HEK293T (cell line): ENCODE measurements around the gene MTOR.
"Not testable (repeated sequence)": the region's sequence is repeated elsewhere in the genome, so short reads cannot be mapped to it uniquely, and the experiment has no call there.

Experiments used
- CTCF ChIA-PET: fragments of 350-600 bp; formaldehyde crosslinking; extraction: SDS; loops from one replicate; lab custom pipeline; 2021; ENCODE audit warnings: antibody characterized with exemption, inconsistent platforms; lab: Yijun Ruan, JAX
- POLR2A ChIA-PET: fragments of 350-600 bp; formaldehyde crosslinking; extraction: SDS; loops from one replicate; lab custom pipeline; 2020; ENCODE audit warnings: antibody characterized with exemption, inconsistent platforms; lab: Yijun Ruan, JAX
- DNase-seq: peaks from one replicate; pipeline ENCODE4 v3.0.0; 2012; ENCODE audit warnings: mixed read lengths; ENCODE audit errors: extremely low spot score
- ARNT ChIP-seq: fragments of 450-650 bp; IDR thresholded peaks from 2 replicates; pipeline ENCODE4 v1.6.1; 2017; ENCODE audit warnings: mild to moderate bottlenecking
- BHLHE40 ChIP-seq: fragments of 450-650 bp; IDR thresholded peaks from 2 replicates; pipeline ENCODE4 v1.6.1; 2016; ENCODE audit warnings: mild to moderate bottlenecking, moderate library complexity, borderline replicate concordance
- CTBP1 ChIP-seq: fragments of 450-650 bp; IDR thresholded peaks from 2 replicates; pipeline ENCODE4 v1.6.1; 2016; ENCODE audit warnings: borderline replicate concordance
- ELF4 ChIP-seq: fragments of 450-650 bp; IDR thresholded peaks from 2 replicates; pipeline ENCODE4 v1.6.1; 2017; ENCODE audit warnings: antibody characterized with exemption
- FOXA1 ChIP-seq: fragments of 450-650 bp; IDR thresholded peaks from 2 replicates; pipeline ENCODE4 v1.6.1; 2016; ENCODE audit warnings: mild to moderate bottlenecking
- FOXK2 ChIP-seq: fragments of 450-650 bp; IDR thresholded peaks from 2 replicates; pipeline ENCODE4 v1.6.1; 2016; ENCODE audit warnings: mild to moderate bottlenecking
- FOXM1 ChIP-seq: fragments of 450-650 bp; IDR thresholded peaks from 2 replicates; pipeline ENCODE4 v1.6.1; 2017; ENCODE audit warnings: mild to moderate bottlenecking, borderline replicate concordance
- HDGF ChIP-seq: fragments of 450-650 bp; IDR thresholded peaks from 2 replicates; pipeline ENCODE4 v1.6.1; 2017; ENCODE audit warnings: antibody characterized with exemption, borderline replicate concordance
- L3MBTL2 ChIP-seq: fragments of 450-650 bp; conservative IDR thresholded peaks from 2 replicates; pipeline ENCODE4 v1.6.1; 2016; ENCODE audit warnings: mild to moderate bottlenecking
- LEF1 ChIP-seq: fragments of 450-650 bp; IDR thresholded peaks from 2 replicates; pipeline ENCODE4 v1.6.1; 2017; ENCODE audit warnings: mild to moderate bottlenecking, borderline replicate concordance
- NFRKB ChIP-seq: fragments of 450-650 bp; IDR thresholded peaks from 2 replicates; pipeline ENCODE4 v1.6.1; 2016; ENCODE audit warnings: mild to moderate bottlenecking, moderate library complexity
- SP1 ChIP-seq: fragments of 450-650 bp; IDR thresholded peaks from 2 replicates; pipeline ENCODE4 v1.6.1; 2017
- SUZ12 ChIP-seq: fragments of 450-650 bp; IDR thresholded peaks from 2 replicates; pipeline ENCODE4 v1.6.1; 2016; ENCODE audit warnings: mild to moderate bottlenecking
- TARDBP ChIP-seq: fragments of 450-650 bp; IDR thresholded peaks from 2 replicates; pipeline ENCODE4 v1.6.1; 2016
- ZNF384 ChIP-seq: fragments of 450-650 bp; IDR thresholded peaks from 2 replicates; pipeline ENCODE4 v1.6.1; 2016
- TF ChIP-seq, protein P1 (sequence below): fragments of 450-650 bp; IDR thresholded peaks from 2 replicates; pipeline ENCODE4 v1.6.1; 2016

MTOR gene

DNA sequence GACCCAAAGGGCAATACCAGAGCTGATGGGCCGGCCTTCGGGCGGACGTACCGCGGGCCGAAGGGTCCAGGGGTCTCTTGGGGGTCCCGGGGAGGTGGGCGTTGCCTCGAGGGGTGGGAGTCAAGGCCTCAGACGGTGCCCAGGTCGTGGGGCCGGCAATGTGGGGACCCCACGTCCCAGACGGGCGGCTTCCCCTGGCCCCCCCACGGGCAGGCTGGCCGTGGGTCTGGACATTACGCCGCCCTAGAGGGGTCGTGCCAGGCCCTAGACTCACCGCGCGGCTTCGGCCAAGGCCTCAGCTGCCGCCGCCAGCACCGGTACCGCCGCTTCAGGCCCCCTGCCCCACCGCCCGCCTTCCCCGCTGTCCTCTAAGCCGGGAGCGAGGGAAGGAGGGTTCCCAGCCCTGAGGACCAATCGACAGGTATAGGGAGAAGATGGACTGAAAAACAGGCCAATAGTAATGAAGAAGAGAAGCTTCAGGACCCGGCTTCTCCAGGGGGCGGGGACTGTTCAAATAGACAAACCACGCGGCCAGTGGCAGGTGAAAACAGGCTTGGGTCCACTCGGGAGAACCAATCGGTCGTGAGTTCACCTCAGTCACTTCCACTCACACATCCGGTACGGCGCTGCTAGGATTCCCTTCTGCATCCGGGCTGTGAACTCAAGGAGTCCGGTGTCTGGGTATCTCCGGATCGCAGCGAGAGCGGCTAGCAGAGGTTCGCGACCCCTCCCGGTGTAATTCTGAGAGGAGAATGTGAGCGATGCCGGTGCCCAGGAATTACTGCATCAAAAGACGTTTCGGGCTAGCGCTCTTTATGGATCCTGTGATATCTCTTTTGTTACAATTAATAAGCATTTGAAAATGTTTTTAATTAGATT is at the start of gene MTOR:
Gene MTOR, minus strand, starts transcription at position 381 of the 879 bp plus-strand sequence. CDS start 3,142 bp downstream, outside the sequence.
- POLR2A ChIA-PET = interaction anchor here (0.6 to 3.9 kb wide), 21 partner anchors 10 to 577 kb away, joined by 3 to 46 read pairs (median 3); partner anchors contain the start of genes EXOSC10 and UBIAD1
- TF ChIP-seq CTBP1 = peak; percentile 51; the same call in 1 of the 2 replicates
- TF ChIP-seq, protein P1, sequence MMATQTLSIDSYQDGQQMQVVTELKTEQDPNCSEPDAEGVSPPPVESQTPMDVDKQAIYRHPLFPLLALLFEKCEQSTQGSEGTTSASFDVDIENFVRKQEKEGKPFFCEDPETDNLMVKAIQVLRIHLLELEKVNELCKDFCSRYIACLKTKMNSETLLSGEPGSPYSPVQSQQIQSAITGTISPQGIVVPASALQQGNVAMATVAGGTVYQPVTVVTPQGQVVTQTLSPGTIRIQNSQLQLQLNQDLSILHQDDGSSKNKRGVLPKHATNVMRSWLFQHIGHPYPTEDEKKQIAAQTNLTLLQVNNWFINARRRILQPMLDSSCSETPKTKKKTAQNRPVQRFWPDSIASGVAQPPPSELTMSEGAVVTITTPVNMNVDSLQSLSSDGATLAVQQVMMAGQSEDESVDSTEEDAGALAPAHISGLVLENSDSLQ = peak; percentile 99
- TF ChIP-seq ELF4 = 0 out of 2 replicates have a peak, but pooled peaks have one; percentile 11
- no peak for TF ChIP-seq FOXA1
- CTCF ChIA-PET = no interaction called here
- peak; percentile 97 for DNase-seq

DNA sequence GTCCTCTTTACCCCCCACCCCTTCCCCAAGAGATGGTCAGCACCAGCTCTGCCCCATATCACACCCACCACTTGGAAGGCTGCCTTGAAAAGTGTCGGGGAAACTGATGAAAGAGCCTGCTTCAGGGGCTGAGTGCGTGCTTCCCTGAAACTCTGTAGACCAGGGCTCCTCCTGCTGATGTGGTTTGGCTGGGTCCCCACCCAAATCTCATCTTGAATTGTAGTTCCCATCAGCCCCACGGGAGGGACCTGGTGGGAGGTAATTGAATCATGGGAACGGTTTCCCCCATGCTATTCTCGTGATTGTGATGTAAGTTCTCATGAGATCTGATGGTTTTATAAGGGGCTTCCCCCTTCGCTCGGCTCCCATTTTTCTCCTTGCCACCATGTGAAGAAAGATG is 47.0 kb upstream of the MTOR start:
- DNase-seq = no peak
- CTCF ChIA-PET = no interaction called here
- POLR2A ChIA-PET = no interaction called here
- no peak for TF ChIP-seq BHLHE40
- no peak for TF ChIP-seq SUZ12
- no peak for TF ChIP-seq L3MBTL2
- TF ChIP-seq FOXK2 = no peak
- TF ChIP-seq LEF1 = no peak
- TF ChIP-seq FOXA1 = no peak

DNA sequence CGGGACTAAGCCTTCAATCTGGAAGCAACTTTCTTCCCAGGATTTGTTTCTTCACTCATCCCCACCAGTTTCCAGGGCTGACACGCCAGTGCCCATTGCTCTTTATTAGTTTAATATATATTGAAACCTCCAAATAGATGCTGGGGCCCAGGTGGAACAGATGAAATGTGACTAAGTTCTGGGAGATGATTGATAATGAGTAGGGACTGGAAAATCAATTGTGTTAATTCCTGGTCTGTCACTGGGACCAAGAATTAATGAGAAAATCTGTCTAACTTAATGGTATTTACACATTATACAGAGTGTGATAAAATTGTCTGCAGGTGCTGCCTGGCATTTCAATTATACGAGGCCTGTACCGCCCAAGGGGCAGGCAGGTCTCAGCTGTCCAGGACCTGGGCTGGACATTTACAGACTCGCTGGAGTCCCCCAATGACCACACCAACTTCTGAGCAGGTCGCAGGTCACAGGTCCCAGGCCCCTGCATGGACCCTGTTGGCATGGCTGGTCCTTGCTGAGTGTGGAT is 46.4 kb upstream of the MTOR start:
- no peak for TF ChIP-seq FOXA1
- TF ChIP-seq L3MBTL2 = no peak
- TF ChIP-seq SUZ12 = no peak
- no peak for TF ChIP-seq SP1
- TF ChIP-seq CTBP1 = no peak
- no peak for TF ChIP-seq ARNT
- TF ChIP-seq FOXM1 = no peak
- TF ChIP-seq LEF1 = no peak
- no peak for TF ChIP-seq FOXK2
- TF ChIP-seq TARDBP = no peak
- TF ChIP-seq NFRKB = no peak
- TF ChIP-seq, protein P1 = no peak
- TF ChIP-seq ZNF384 = no peak
- no peak for TF ChIP-seq BHLHE40
- no peak for TF ChIP-seq ELF4
- no peak for TF ChIP-seq HDGF
- no peak for DNase-seq
- CTCF ChIA-PET = no interaction called here
- POLR2A ChIA-PET = no interaction called here

DNA sequence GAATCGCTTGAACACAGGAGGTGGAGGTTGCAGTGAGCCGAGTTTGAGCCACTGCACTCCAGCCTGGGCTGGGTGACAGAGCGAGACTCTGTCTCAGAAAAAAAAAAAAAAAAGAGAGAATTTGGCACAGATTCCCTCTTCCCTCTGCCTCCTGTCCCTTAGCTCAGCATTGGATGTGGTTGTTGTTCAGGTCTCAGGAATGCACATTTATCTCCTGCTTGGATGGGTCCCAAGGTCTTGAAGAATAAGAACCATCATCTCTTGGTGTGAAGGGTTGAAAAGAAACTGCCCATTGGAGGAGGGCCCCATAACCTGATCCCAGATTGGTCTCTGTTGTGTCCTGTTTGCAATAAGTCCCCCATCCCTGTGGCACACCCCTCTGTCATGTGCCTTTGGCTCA is 45.5 kb upstream of the MTOR start:
- TF ChIP-seq FOXM1 = no peak
- TF ChIP-seq HDGF = no peak
- TF ChIP-seq LEF1 = no peak
- TF ChIP-seq, protein P1 = no peak
- TF ChIP-seq L3MBTL2 = no peak
- DNase-seq = no peak
- POLR2A ChIA-PET = no interaction called here
- CTCF ChIA-PET = no interaction called here

DNA sequence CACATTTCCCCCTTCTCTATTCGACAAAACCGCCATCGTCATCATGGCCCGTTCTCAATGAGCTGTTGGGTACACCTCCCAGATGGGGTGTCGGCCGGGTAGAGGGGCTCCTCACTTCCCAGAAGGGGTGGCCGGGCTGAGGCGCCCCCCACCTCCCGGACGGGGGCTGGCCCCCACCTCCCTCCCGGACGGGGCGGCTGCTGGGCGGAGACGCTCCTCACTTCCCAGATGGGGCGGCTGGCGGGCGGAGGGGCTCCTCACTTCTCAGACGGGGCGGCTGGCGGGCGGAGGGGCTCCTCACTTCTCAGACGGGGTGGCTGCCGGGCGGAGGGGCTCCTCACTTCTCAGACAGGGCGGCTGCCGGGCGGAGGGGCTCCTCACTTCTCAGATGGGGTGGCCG is 43.2 kb upstream of the MTOR start:
- CTCF ChIA-PET, POLR2A ChIA-PET, DNase-seq: not testable (repeated sequence)

DNA sequence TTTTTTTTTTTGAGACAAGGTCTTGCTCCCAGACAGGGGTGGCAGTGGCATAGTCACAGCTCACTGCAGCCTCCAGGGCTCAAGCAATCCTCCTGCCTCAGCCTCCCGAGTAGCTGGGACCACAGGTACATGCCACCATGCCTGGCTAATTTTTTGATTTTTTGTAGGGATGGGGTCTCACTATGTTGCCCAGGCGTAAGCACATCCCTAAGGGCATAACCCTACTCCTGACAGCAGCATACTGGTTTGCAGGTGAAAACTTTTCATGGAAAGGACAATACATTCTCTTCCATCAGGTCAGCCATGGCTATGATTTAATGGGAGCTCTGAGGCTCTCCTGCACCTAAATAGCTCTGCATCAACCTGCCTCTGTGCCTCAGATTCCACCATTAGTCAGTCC is 40.0 kb upstream of the MTOR start:
- TF ChIP-seq CTBP1 (no peak), LEF1 (no peak), HDGF (no peak), ZNF384 (no peak), L3MBTL2 (no peak), NFRKB (no peak), ELF4 (no peak), ARNT (no peak), FOXK2 (no peak), SUZ12 (no peak), TARDBP (no peak), FOXA1 (no peak), SP1 (no peak), BHLHE40 (no peak), FOXM1 (no peak)
- TF ChIP-seq, protein P1 = no peak
- POLR2A ChIA-PET = no interaction called here
- DNase-seq = no peak
- CTCF ChIA-PET = interaction anchor here (1.9 kb wide), 1 partner anchor 17 kb away, joined by 7 read pairs; no protein-coding TSS in a partner anchor
